GM19324 (cell line): ENCODE data around the gene GLA.

ENCODE experiments used
- ATAC-seq: cut with Tn5 transposase; IDR thresholded peaks from one replicate; pipeline ENCODE4 v1.9.1; 2021; ENCODE audit warnings: mild to moderate bottlenecking, moderate library complexity; ENCODE audit not compliant: unreplicated experiment, low FRiP score

The GLA gene

DNA sequence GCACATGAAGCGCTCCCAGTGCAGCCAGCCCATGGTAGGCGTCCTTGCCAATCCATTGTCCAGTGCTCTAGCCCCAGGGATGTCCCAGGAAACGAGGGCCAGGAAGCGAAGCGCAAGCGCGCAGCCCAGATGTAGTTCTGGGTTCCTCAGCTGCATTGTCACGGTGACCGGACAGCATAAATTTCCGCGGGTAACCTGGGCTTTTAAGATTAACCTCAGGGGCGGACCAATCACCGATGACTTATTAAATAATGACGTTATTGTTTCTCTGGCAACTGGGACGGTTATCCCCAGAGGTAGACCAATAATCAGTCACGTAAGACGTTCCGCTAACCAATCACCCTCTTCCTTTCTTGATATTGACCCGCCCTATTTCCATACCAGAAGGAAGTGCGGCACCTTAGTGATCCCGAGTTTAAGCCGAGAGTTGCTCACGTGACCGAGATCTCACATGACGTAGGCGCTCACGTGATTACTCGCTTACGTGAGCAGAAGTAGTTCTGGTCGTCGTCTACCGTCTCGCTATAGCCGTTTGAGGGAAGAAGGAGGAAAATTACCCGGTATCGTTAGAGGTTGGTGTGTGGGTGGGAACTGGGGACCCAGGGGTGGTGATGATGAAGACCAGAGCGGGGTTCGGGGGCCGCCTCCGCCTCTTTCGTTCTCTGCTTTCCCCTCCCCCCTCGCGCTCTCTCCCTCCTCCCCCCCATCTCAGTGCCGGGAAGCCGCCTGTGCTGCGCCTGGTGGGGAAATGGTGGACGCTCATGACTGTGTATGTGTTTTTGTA is at the start of gene GLA, which contains the start of gene HNRNPH2:
GLA (minus strand) TSS at position 178 of the 784 bp plus-strand sequence; CDS start at position 156, 22 bp downstream.
HNRNPH2 (plus strand) TSS at position 475 of the 784 bp plus-strand sequence. CDS start 3,767 bp downstream, outside the sequence.
- peak; percentile 97 for ATAC-seq

DNA sequence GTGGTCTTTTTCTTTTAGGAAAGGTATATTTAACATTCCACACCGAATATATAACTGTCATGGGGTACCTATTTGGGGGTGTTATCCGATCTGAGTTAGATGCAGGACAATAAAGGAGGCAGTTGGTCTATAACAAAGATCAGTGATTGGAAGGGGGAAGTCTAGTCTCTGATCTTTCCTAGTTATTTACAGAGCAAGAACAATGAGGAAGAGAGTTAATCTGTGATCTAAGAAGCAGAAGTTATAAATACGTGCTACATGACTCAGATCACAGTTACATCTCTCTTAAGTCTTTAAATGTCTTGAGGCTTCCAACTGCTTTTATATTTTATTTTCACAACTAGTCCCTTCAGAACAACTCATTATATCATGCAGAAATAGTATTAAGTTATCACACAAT is 44.3 kb upstream of the GLA start:
- no peak for ATAC-seq

DNA sequence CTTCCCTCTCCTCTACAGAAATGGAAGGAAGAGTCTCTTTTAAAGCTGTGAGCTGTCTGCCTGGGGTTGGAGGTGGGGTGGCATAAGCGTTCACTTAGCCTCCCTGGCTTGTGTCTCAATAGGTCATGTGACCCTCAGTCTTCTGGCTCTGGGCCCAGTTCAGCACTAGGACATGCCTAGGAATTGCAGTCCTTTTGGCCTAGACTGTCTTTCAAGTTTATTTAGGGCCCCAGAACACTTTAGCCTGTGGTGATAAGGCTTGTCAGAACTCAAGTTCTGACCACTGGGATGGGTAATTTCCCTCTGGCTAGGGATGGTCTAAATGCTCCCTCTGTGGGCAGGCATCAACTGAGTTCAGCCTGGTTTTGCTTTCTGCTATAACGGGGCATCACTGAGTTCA is 43.2 kb upstream of the GLA start:
- ATAC-seq = no peak

DNA sequence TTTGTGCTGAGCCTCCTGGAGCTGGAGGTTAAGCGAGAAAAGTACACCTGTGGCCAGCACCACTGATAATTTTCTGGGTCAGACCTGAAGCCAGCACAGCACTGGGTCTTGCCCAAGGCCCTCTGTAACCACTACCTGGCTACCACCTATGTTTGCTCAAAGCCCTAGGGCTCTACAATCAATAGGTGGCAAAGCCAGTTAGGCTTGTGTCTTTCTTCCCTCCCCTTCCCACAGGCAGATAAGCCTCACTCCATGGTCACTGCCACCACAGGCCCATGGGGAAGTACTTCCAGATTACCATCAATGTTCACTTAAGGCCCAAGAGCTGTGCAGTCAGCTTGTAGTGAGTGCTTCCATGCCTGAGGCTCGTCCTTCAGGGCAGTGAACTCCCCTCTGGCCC is 42.4 kb upstream of the GLA start:
- no peak for ATAC-seq

DNA sequence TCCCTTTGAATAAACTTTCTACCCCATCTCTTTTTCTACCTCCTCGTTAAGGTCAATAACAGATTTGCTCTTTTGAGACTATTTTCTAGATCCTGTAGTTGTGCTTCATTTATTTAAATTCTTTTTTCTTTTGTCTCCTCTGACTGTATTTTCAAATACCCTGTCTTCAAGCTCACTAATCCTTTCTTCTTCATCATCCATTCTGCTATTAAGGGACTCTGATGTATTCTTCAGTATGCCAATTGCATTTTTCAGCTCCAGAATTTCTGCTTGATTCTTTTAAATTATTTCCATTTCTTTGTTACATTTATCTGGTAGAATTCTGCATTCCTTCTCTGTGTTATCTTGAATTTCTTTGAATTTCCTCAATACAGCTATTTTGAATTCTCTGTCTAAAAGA is 41.6 kb upstream of the GLA start:
- no peak for ATAC-seq

DNA sequence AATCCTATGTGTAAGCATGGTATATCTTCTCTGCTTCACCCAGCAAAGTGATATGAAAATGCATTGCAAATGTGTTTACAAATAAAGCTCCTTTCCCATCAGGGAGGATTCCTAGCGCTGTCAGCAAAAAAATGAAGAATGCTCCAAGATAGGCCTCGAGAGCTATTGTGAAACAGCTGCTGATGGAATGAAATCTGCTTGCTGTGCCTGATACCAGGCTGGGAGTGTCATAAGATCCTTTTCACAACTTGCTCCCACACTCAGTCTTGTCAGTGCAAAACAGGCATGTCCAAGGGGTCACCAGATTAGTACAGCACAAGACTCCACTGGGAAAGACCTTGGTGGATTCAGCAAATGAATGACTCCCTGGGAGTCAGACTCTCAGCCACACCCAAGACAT is 34.4 kb upstream of the GLA start:
- ATAC-seq = no peak

DNA sequence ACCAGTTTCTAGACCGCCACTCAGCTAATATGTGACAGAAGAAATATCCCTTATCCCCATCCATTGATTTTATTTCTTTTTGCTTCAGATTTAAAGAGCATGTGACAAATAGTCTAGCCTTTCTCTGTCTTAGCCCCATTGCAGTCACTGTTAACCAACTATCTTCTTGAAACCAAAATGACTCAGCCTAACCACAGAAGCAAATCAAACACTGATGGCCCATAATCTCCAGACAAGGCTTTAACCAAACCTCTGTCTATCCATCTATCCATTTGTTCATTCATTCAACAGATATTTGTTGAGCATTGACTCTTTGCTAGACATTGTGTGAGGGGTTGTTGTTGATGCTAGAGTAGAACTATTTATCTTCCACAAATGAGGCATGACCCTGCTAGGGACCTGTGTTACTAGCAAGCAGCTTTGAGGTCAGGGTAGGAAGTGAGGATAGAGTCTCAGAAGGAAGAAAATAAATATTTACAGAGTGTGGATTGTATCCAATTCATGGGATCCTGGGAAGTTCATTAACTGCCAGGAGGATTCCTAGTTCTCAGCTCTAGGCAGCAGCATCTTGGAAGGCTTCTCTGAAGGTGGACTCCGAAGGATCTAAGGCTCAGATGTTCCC is 22.8 kb upstream of the GLA start:
- no peak for ATAC-seq

DNA sequence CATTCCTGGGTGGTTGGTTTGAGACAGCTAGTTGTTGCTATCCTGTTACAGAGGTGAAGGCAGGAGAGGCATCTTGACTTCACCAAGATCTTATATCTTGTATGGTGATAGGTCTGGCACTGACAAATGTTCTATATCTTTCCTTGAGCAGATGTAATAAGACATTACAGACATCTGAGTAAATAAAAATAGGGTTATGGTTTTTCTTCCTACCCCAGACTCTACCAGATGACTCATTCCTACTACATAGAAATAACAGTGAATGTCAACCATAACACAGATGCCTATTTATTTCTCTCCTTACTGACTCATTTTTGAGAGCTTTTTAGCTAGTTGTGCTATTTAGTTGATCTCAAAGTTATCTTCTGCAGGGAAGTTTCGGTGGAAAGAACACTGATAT is 22.2 kb upstream of the GLA start:
- ATAC-seq = no peak

DNA sequence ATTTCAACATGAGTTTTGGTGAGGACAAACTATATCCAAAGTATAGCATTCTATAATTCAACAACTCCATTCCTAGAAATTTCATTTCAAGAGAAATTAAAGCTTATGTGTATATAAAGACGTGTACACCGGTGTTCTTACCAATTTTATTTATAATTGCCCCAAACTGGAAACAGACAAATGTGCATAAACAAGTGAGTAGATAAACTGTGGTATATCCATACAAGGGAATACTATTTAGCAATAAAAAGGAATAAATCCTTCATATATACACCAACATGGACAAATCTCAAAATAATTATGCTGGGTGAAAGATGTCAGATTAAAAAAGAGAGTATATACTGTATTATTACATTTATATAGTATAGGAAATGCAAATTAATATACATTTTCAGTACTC is 20.2 kb upstream of the GLA start:
- no peak for ATAC-seq

DNA sequence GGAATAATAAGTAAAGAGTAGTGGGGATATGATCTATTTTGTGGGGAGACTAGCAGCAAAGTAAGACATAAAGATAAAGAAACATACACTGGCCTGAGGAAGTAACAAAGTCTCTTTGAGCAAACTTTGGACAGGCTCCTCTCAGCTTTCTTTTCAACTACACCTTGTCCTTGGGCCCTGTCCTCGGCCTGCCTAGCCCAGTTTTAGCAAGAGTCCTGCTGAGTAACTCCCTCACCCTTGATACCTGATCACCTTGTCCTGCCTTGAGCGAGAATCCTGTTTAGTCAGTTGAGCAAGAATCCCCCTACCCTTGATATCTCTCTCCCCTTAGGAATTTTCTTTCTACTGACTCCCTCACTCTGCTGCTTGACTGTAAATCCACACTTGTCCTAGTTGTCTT is 11.8 kb upstream of the GLA start:
- no peak for ATAC-seq

DNA sequence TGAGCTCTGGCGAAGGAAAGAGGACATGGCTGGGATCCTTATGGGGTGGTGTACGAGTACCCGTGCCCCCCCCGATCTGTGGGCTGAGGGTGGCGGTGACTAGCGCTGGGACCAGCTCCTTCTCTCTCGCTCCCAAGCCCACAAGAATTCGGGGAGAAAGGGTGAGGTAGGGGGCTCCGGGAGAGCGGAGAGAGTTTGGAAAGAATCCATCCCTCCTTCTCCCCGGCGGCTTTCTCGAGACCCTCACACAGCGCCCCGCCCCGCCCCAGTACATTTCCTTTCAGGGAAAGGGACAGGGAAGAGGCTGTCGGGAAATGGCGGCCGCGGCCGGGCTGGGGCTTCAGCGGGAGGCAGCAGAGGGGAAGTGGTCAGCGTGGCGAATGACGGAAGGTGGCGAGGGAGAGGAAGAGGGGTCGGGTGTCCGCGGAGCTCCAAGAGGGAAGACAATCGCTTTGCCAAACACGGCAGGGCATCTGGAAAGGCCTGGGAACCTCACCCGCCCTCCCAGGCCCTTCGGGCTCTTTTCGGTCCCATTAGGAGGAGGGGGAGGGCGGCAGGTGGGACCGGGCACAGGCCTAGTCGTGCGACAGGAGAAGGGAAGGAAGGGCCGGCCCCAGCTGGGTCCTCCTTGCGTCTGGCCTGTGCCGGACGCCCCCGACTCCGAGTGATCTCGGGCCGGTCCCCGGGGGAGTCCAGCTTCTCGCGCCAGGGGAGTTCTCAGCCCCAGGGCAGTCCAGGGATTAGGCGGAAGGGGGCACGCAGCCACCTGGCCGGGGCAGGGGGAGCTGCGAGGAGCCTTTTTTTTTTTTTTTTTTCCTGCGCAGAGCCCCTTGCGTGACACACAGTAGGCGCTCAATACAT is 10.5 kb upstream of the GLA start:
- ATAC-seq = no peak

DNA sequence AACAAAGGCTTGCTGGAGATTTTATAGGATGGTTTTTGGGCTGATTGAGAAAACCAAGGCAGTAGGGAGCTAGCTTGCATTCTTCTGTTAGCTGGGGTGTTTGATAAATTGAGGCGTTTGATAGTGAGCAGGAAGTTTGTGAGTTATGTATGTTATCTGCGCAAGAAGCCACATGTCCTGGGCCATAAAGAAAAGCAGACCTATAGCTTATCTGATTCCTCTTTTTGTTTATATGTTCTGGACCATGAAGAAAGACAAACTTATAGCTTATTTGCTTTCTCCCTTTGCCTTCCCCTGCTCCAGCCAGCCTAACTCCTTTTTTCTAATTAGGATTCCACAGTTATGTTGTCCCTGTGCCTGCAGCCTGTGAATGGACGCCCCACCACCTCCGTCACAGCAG is 9.5 kb upstream of the GLA start:
- no peak for ATAC-seq

DNA sequence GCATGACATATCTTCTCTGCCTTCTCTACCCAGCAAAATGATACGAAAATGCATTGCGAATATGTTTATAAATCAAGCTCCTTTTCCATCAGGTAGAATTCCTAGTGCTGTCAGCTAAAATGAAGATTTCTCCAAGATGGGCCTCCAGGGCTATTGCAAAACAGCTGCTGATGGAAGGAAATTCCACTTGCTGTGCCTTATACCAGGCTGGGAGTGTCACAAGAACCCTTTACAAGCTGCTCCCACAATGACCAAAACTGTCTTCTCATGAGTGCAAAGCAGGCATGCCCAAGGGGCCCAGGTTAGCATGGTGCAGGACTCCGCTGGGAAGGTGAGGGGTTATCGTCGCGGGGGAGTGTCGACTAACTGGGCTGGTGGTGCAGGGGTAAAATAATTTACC is 9.0 kb upstream of the GLA start:
- ATAC-seq = no peak

DNA sequence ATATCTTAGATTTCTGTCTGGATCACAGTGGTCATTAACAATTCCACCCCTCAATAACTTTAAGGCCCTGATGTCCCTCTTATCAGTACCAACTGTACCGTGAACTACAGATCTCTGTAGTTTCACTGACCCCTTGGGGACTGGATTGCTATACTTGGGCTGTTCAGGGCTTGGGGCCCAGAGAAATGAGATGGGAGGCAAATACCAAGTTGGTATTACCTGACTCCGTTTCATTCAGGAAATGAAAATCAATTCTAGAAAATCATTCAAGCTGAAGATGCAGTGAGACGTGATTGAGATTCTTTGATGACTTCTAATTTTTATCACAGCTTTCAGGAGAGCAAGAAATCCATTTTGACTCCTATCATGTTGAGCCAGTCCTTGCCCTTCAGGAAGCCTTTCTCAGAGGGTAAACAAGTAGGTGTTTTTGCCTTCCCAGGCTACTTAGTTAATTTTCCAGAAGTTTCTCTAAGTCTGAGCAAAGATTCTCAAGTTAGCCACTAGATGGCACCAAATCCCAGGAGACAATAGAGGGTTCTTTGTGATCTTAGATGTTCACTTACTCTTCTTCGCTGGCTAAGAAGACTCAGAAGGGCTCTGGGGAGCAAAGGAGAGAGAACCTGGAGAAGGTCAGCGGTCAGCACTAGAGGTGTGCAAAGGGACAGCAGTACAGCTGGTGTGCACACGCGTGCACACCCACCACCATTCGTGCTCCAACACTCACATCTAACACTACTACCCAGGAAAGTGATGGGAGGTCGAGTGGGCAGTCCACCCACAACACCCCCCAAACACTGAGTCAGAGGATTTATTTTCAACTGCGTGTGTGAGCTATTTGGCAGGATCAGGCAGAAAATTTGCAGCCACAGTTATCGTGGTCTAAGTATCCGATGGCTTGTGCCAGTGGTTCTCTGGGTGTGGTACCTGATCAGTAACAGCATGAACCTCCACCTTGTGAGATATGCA is 7.7 kb upstream of the GLA start:
- ATAC-seq = peak; percentile 65

DNA sequence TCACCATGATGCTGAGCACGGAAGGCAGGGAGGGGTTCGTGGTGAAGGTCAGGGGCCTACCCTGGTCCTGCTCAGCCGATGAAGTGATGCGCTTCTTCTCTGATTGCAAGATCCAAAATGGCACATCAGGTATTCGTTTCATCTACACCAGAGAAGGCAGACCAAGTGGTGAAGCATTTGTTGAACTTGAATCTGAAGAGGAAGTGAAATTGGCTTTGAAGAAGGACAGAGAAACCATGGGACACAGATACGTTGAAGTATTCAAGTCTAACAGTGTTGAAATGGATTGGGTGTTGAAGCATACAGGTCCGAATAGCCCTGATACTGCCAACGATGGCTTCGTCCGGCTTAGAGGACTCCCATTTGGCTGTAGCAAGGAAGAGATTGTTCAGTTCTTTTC is 4.3 kb upstream of the GLA start:
- no peak for ATAC-seq

DNA sequence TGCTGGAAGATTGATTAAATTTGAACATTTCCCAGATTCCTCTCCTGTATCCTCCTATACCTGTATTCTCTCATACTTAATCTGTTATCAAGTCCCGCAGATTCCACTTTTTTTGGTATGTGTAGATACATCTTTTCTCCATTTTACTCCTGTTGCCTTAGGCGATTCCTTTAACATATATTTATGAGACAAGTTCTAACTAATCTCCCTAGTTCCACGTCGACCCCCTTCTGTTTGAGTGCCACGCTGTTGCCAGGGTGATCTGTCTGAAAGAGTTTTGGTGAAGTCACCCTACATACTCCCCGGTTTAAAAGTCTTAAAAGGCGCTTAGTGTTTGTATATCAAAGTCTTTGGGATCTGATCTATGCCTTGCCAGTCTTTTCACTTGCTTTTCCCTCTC is 2.7 kb upstream of the GLA start:
- ATAC-seq = no peak

DNA sequence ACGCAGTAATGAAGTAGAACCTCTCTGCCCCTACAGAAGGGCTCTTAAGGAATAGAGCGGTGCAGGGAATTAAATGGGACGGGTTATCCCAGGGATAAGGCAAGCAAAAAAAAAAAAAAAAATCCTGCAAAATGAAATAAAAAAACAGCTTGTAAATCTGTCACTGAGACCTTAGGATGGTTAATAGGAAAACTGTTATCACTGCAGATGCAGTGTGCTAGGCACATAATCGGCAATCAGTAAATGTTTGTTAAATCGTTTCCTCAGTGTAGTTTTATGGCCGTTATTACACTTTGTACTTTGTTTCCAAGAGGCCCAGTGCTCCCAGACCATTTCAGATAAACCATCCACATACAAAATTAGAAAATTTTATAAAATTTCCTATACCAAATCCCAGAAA is 1.3 kb upstream of the GLA start:
- ATAC-seq = no peak

DNA sequence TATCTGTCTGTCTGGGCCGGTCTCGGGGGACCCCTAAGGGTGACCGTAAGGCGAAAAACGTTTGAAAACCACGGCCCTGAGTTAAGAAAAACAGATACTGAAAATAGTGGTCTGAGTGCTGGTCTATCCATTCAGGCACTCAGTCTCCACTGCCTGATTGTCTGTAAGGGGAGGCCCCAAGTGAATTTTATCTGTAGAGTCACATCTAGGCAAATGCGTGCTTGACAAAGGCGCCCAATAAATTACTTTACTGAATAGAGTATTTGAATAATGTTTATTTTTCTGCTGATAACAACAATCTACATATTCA is 762 bp upstream of the GLA start:
- peak; percentile 27 for ATAC-seq

DNA sequence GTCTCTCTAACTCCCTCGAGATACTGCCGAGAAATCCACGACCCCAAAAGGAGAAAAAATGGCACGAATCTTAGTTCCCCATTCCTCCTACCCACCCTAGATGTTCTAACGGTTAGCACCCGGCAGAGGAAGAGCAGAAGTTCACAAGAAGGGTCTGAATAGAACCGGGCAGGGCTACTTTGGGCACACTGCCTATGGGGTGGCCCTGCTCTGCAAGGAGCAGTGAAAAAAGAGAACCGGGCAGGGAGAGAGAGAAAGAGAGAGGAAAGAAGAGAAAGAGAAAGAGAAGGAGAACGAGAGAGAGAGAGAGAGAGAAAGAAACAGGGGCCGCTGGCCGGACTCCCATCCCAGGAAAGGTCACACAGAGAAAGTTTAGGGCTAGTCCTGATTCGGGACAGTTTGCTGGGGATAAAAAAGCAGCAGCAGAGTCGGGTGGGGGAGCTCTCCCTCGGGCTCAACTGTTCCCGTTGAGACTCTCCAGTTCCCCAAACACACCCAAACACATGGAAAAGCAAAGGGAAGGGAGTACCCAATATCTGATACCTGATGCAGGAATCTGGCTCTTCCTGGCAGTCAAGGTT is 468 bp downstream of the GLA start:
- ATAC-seq = peak; percentile 0

DNA sequence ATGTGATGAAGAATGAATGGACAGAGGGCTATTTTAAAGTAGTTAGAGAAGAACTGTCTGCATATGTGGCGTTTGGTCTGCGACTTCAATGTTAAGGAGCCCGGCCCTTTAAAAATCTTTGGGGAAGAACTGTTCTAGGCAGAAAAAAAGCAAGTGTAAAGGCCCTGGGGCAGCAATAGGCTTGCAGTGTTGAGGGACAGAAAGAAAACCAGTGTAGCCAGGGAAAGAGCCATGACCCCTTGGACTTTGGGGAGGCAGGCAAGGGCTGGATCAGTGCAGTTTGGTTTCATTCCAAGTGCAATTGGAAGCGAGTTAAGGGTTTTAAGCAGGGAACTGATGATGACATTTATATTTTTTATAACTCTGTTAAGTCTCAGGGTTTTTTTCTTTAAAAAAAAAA is 7.9 kb downstream of the GLA start:
- ATAC-seq = no peak
